NCI-H1092 treated with DMSO at 0.1 percent for 48 hours (cell line): Measurements from ENCODE around the gene FBXW7.

Experiments used
- DNase-seq: peaks from one replicate; lab custom pipeline; 2025; lab: John Stamatoyannopoulos, UW

Gene FBXW7

DNA sequence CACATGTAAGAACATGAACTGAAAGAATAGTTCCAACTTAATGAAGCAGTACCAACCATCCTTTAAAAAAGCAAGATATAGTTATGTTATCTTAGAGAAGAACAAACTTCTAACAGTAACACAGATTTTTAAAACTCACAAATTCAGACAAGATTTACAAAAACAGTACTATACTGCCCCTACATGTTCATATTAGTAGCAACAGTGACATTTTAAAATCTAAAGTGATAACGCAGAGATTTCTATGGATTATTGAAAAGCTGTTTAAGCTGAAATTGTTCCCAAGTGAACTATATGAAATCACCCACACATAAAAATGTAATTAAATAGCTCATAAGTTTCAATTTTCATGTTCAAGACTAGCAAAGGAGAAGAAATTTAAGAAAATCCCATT lies 166.0 kb downstream of the FBXW7 start:
- DNase-seq, result peak; percentile 31

DNA sequence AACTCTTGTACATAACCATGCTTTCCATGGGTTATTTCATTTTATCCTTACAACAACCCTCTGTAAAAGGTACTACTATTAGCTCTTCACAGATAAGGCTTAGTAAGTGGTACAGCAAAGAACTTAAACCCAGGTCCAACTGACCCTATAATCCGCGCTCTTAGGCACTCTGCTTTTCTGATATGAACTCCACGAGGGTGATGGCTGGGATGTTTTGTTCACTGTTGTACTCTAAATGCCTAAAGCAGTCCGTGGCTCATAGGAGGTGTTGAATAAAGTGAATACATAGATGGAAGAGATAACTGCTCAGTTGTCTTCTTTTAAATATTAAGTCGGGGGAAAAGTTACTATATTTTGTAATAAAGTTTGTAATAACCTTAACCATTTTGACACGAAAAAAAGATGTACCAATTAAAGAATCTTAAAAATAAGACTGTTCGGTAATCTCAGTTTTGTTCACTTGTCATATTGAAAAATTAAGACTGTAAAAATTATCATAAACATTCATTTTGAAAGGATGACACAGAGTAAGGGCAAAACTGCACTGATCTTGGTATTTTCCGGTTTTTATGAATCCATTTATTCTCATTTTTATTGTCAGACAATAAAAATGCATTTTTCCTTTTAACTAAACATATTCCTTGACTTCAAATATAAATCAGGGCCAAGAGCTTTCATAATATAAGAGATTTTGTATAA lies 166.5 kb downstream of the FBXW7 start:
- DNase-seq, result no peak

DNA sequence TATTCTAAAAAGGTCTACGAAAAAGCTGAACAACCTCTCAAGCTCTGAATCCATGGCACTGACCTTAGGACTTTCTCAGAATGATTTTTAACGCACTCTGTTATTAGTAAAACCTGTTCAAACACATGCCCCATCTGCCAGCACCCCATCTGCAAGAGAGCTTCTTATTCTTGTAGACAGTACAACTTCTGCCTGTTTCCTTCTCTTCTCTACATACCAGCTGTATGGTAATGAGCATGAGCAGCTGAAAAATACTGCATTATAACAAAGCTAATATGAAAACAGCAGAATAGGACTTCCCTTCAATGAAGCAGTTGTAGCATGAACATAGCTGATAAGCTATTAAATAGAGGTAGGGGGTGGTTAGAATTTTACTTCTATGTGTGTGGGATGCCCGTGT lies 167.9 kb downstream of the FBXW7 start:
- peak; percentile 70 for DNase-seq

DNA sequence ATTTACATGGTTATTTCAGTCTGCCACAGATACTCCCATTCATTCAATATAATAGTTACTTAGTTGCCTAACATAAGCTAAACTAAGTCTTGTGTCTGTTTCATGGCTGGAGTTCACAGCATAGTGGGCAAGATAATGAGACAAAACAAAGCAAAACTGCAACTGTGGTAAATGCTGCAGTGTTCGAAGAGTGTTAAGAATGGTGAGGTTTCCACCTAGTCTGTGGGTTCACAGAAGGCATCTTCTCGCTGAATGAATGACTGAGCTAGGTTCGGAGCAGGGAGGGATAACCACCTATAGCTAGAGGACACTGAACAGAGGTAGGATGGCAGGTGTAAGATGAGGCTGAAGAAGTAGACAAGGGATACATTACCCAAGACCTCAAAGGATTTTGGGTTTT lies 171.0 kb downstream of the FBXW7 start:
- DNase-seq, result no peak

DNA sequence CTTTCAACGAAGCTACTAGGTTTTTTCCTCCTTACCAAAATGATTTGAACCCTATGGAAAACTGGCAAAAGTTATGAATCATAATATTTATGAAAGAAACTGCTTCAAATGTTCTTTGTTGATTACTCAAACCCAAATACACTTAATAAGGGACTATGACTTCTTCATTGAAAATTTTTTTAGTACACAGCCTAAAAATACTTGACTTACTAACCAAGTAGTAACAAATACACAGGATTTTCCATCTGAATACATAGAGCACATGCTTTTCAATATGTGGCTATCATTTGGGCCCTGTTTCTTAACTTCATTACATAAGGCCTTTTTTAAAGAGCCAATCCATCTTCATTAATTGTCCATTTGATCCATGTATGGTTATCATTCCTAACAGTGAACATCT lies 171.5 kb downstream of the FBXW7 start:
- no peak for DNase-seq

DNA sequence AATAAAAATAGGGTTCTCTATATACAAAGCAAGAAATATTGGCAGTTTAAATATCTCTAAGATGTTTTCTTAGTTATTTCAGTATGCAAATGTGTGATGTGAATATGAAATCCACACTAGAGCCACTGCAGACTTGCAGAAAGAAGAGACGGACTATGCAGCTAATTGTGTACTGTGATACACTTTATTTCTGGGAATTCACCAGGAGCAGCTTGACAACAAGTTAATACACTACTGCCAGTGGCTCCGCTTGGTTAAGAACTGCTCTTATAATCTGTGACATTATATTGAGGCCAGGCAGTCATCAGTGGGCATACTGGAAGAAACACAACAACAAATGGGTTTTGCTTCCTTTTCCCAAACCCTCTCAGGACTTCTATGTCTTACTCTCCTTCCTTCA lies 172.0 kb downstream of the FBXW7 start:
- no peak for DNase-seq

DNA sequence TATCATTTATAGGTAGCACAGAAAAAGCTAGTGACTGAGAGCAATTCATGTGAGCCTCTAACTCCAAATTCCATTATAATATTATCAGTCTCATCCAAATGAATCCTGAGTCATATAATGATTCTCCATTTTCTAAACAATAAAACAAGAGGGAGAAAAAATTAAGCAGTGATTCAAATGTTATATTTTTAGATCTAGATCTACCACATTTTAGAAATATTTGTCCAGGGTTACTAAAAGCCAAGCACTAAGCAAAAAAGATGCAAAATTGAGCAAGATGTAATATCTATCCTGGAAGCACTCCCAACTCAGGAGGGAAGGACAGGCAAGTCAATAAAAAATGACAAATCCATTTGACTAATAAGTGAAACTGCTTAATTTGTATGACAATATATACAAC lies 172.8 kb downstream of the FBXW7 start:
- no peak for DNase-seq

DNA sequence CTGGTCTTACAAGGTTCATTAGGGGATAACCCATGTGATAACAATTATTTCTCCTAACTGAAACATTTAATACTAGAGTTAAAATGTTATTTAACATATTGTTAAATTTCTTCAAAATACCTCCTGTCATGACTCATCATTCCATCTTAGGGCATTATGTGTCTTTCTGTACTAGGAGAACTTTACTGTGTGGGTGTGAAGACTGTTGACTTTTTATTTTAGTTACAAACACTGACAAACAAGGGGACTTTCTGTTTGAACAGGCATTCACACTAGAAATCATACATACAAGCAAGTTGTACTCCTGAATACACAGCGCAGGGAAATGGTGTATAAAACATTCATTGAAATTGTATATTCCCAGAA lies 175.9 kb downstream of the FBXW7 start:
- DNase-seq, result no peak

DNA sequence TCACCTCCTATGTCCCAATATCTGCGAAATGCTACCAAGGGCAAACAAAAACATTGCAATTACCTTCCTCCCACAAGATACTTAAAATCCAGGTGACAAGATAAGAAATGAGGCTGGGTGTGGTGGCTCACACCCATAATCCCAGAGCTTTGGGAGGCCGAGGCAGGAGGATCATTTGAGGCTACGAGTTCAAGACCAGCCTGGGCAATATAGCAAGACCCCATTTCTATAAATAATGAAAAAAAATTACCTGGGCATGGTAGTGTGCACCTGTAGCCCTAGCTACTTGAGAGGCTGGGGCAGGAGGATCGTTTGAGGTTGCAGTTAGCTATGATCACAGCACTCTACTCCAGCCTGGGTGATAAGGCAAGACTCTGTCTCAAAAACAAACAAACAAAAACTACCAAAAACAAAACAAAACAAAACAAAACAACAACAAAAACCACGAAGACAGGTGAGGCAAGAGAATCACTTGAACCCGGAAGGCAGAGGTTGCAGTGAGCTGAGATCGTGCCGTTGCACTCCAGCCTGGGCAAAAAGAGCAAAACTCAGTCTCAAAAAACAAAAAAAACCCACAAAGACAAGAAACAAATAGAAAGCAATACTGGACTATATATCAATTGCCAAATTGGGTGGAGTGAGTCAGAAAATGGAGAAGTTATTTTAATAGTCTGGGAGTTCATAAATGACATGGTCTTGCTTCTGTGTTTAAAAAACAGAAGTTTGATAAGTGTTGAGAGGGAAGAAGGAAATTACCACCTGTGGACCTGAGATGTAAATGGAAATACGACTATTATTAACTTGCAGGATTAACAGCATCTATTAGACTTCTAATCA lies 176.5 kb downstream of the FBXW7 start:
- DNase-seq, result no peak

DNA sequence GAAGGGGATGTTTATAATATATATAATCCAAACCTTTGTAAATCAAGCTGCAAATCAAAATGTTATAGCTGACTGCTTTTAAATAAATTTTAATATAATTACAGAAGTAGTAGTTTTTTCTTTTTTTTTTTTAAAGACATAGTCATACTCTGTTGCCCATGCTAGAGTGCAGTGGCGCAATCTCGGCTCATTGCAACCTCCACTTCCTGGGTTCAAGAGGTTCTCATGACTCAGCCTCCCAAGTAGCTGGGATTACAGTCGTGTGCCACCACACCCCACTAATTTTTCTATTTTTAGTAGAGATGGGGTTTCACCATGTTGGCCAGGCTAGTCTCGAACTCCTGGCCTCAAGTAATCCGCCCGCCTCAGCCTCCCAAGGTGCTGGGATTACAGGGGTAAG lies 178.7 kb downstream of the FBXW7 start:
- no peak for DNase-seq

DNA sequence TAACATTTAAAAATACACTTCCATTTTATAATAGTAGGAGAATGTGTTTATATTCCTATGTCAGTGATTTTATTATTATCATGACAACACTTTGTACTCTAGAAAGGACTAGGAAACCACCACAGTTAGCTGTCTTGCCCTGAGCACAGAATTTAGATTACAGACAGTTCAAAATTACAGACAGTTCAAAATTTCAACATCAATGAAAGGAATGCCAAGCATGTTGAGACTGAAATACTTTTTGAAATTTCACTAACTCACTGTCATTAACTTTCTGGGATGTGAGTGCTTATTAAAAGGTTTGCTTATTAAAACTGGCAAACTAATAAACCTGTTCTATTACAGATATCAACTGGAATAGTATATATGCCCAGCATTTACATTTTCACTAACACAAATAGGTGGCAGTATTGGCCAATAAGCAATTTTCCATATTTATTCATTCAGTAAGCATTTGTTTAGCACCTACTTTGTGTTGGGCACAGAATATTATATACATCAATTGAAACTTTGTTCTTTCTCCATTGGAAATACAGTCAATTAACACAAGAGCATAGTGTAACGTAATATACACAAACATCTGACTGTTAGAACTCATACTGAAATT lies 179.4 kb downstream of the FBXW7 start:
- no peak for DNase-seq

DNA sequence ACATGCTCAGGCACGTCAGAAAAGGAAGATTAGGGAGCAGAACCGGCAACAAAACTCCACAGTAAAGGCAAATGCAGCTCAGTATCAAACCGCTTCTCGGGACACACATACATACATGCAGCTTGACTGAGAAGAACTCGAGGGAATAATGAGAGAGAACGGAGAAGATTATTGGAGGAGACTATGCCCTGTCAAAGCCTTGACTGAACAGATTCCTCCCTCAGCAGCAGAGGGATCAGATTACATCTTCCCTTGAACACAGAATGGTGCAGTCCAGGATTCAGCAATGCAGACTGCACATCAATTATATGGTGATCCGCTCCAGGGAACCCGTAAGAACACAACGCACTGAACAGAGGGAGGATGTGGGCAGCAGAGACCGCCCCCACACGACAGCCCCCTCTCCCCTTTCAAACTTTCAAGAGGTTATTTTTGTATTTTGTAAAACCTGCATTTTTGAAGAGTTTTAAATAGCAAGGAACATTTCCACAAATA lies 183.2 kb downstream of the FBXW7 start:
- peak; percentile 89 for DNase-seq

DNA sequence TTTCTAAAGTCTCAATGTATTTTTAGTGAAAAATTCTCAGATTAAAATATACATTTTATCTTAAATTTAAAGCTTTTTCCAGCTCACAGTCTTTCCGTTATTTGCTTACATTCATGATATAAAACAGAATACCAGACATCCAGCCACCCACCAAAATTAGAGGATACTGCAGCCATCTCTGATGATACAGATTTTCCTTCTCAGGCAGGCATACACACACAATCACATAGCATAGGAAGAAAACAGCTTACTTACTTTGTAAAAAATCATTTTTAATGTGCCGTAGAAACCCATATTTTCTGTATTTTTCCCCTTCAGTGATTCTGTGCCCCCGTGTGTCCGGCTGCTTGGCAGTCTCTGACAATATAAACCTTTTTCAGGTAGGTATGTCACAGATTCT lies 183.7 kb downstream of the FBXW7 start:
- peak; percentile 41 for DNase-seq

DNA sequence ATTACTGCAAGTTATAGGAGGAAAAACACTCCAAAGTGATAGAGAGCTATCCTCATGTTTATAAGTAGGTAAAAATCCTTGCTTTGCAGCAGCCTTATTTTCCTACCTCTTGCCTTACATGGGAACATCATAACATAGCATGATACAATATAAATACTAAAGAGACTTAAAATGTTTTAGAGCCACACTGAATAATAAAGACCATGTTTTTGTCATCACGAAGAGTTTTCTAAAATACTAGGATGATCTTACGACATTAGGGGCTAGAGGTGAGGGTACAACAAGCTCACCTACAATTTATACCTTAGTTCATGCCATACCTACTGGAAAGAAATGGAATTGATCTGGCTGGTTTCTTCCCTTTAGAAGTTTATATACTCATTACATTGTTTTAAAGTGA lies 184.8 kb downstream of the FBXW7 start:
- no peak for DNase-seq

DNA sequence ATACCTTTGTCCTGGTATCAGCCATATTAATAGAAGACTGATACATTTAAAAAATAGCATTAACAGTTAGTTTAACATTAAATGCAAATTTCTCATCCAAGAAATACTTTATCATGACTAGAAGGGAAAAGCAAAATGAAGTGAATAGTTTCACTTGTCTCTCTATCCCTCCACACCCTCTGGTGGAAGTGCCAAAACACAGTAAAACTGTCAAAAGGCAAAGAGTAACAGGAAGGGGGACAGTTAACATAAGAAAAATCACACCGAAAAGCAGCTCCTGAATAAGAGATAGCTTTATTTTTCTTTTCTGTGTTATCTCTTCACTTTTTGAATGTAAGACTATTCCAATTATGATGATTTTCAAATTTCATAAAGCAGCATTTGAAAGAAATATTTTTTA lies 187.2 kb downstream of the FBXW7 start:
- DNase-seq, result no peak

DNA sequence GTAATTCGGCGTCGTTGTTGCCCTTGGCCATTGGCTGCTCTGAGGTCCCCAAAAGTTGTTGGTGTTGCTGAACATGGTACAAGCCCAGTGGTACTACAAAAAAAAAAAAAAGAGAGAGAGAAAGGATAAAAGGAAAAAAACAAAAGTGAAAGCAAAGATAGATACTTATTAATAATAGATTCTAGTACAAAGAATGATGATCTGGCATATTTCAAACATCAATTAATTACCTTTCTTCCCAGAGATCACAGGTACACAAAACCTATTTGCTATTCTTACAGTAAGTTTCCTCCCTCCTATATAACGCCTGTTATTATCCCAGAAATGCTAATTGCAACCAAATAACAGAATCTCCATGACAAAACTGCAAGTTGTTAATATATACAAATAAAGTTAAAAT lies 188.9 kb downstream of the FBXW7 start:
- no peak for DNase-seq

DNA sequence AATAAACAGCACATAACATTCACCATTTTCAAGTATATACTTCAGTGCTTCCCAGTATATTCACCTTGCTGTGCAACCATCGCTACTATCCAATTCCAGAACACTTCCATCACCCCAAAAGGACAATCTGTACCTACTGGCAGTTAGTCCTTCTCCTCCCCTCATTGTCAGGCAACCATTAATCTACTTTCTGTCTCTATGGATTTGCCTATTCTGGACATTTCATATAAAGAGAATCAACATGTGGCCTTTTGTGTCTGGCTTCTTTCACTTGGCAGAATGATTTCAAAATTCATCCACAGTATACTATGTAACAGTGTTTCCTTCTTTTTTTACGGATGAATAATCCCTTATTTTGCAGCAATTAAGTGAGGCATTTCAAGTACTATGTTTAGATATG lies 189.4 kb downstream of the FBXW7 start:
- no peak for DNase-seq

DNA sequence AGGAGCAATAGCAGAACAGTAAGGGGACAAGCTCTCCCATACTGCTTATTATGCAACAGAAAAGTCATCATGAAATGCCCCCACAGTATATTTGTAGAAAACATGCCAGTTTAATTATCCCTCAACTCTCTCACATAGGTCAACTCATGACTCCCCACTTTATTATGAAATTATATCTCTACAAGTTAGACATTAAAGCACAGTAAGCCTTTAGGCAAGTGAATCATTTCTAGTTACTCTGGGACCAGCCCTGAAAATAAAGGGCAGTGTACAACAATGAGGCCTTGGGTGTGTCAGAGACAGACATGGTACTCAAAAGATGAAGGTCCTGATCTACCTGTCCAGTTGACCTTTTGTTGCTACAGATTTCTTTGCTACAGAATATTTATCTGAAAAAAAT lies 191.9 kb downstream of the FBXW7 start:
- no peak for DNase-seq

DNA sequence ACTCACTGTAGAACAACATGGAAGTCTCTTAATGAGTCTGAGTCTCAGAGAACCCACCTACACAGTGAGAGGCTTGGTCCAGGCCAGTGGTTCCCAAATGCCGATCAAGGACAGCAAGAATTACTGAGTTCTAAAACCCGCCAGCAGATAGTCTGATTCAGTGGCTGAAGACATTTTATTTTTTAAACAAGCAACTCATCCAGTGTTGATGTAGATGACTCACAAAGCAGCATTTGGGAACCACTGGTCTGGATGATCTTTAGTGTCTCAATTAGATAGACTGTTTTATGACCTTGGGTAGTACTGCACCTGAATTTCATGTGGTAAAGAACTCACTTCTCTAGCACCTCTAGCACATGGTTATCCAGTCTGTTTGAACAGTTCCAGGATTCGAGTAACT lies 193.6 kb downstream of the FBXW7 start:
- DNase-seq, result no peak

DNA sequence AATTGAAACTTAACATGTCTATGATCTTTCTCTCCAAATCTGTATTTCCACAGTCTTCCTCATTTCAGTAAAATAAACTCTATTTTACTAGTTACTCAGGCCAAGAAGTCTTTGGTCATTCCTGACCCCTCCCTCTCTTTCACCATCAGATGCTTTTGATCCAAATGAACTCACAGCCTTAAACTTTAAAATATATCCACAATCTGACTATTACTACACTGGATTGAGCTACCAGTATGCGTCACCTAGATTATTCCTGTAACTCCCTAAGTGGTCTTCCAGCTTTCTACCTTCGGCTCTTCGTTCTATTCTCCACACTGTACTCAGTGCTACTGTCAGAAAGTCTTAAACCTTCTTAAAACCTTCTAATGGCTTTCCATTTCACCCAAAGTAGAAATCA lies 195.1 kb downstream of the FBXW7 start:
- no peak for DNase-seq

DNA sequence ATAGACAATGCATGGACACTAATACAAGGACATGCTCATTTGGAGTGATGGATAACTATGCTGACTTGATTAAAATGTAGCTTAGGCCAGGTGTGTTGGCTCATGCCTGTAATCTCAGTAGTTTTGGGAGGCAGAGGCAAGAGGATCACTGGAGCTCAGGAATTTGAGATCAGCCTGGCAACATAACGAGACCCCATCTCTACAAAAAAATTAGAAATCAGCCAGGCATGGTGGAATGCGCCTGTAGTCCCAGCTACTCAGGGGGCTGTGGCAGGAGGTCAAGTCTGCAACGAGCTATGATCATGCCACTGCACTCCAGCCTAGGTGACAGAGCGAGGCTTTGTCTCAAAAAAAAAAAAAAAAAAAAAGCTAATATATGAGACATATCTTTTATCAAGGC lies 196.3 kb downstream of the FBXW7 start:
- DNase-seq, result no peak

DNA sequence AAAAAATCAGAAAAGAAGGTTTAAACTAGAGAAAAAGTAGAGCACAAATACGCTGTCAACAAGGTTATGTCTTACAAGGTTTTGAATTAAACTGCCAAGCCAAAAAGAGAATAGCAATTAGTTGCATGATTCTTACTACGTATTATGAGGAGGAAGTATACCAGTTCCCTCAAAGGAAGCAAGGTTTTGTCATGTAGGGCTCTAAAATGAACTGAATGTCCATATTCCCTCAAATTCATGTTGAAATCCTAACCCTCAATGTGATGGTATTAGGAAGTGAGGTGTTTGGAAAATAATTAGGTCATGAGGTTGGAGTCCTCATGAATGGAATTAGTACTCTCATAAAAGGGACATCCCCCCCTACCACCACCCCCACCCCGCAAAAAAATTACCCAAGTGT lies 201.0 kb downstream of the FBXW7 start:
- no peak for DNase-seq

DNA sequence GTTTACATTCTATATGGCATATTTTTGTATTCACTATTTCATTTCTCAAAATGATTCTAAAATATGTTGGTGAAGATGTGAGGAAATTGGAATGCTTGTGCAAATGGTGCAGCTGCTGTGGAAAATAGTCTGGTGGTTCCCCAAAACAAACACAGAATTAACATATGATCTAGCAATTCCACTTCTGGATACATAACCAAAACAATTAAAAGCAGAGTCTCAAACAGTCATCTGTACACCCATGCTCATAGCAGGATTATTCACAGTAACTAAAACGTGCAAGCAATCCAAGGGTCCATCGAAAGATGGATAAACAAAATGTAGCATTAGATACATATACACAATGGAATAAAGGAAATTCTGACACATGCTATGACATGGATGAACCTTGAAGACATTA lies 204.8 kb downstream of the FBXW7 start:
- DNase-seq, result no peak
